OCI-LY3 (cell line): Measurements from ENCODE around the gene ILF2.

Experiments used
- H2AFZ ChIP-seq: fragments of 200-600, 300-600 bp; shearing (Covaris generic); 2 replicates; pipeline ENCODE4 v1.6.0; 2014; ENCODE audit warnings: antibody characterized with exemption, low read depth, low read length
- H3K27ac ChIP-seq: fragments of 200-600, 300-600 bp; sonication (generic); 2 replicates; pipeline ENCODE4 v1.5.1; 2014; ENCODE audit warnings: mild to moderate bottlenecking, low read length, moderate library complexity, mixed read lengths
- H3K27me3 ChIP-seq: fragments of 200-600, 300-600 bp; sonication (generic); 2 replicates; pipeline ENCODE4 v1.6.1; 2014; ENCODE audit warnings: low read depth, low read length, mixed read lengths
- H3K36me3 ChIP-seq: fragments of 200-600, 300-600 bp; sonication (generic); replicated peaks from 2 replicates; pipeline ENCODE3; 2014; ENCODE audit warnings: low read depth, low read length, mixed read lengths
- H3K4me1 ChIP-seq: fragments of 300-600, 200-600 bp; sonication (generic); 2 replicates; pipeline ENCODE4 v1.6.1; 2014; ENCODE audit warnings: low read length, mixed read lengths
- H3K4me2 ChIP-seq: fragments of 200-600, 300-600 bp; sonication (generic); 2 replicates; pipeline ENCODE4 v1.6.1; 2014; ENCODE audit warnings: low read length, mixed read lengths
- H3K4me3 ChIP-seq: fragments of 300-600, 200-600 bp; sonication (generic); 2 replicates; pipeline ENCODE4 v1.5.1; 2014; ENCODE audit warnings: antibody characterized with exemption, mild to moderate bottlenecking, low read length, moderate library complexity
- H3K79me2 ChIP-seq: fragments of 300-600, 200-600 bp; shearing (Covaris generic); 2 replicates; pipeline ENCODE4 v1.6.1; 2014; ENCODE audit warnings: mild to moderate bottlenecking, low read length, mixed read lengths
- H3K9ac ChIP-seq: fragments of 300-600, 200-600 bp; shearing (Covaris generic); 2 replicates; pipeline ENCODE4 v1.6.0; 2014; ENCODE audit warnings: mild to moderate bottlenecking, low read length, moderate library complexity
- H3K9me3 ChIP-seq: fragments of 200-600, 300-600 bp; shearing (Covaris generic); 2 replicates; pipeline ENCODE4 v1.6.1; 2014; ENCODE audit warnings: low read length, mixed read lengths; ENCODE audit not compliant: insufficient read depth
- H4K20me1 ChIP-seq: fragments of 200-600, 300-600 bp; sonication (generic); 2 replicates; pipeline ENCODE4 v1.6.1; 2016; ENCODE audit warnings: low read length, mixed read lengths; ENCODE audit not compliant: insufficient read depth
- EZH2phosphoT487 ChIP-seq: fragments of 200-600 bp; shearing (Covaris generic); IDR thresholded peaks from 2 replicates; pipeline ENCODE4 v1.6.1; 2018; ENCODE audit warnings: antibody characterized with exemption, mixed run types, low read depth
- TF ChIP-seq, protein P1 (sequence below): fragments of 200-600, 300-600 bp; sonication (generic); IDR thresholded peaks from 2 replicates; pipeline ENCODE4 v1.5.1; 2014; ENCODE audit warnings: antibody characterized with exemption, low read length, low read depth

ILF2 gene

DNA sequence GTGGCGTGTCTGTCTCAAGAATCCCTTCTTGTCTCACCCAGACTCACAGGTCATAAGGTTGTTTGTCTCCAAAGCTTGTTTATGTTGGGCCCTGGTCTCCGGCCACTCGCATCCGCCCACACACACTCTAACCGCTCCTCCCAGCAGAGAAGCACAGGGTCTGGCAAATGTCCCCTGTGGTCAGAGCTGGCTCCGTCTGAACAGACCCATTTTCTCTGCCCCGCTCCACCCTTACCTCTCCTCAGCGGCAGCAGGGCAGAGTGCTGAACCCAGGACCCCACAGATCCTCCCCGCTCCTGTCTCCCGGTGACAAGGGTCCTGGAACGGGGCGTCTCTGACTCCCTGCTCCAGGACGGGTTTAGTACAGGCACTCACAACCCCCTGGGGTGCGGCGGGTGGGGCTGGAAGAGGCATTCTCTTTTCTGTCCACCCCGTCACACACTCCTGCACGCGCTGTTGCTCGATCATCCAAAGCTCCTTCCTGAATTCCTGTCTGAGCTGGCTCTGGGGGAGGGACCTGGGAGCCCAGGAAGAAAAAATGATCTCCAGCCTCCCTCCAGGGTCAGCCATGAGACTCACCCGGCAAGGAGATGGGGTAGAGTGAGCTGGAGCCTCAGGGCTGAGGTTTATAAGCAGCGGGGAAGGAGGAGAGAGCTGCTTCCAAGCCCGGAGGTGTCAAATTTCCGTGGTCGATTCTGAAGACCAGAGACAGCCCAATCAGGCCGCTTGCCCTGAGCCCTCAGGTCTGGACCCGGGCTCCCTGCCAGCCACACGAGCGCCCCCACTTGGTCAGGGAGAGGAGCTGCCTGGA, 43.7 kb downstream of the ILF2 start, which contains the start of gene S100A13:
TSS of gene S100A13 (minus strand) at position 602 of the 811 bp plus-strand sequence. CDS start 1,033 bp downstream, outside the sequence.
- Histone ChIP-seq H4K20me1 (no peaks in the 10 kb centered on the region), H3K4me2 (peak within 1 kb of the TSS; percentile 81), H3K79me2 (no peaks in the 10 kb centered on the region), H3K36me3 (peaks cover 4% of the 10 kb centered on the region), H3K9ac (peak within 1 kb of the TSS; percentile 69), H3K27me3 (no peaks in the 10 kb centered on the region), H3K4me1 (peaks cover 34% of the 10 kb centered on the region), H3K4me3 (peak within 1 kb of the TSS; percentile 75), H2AFZ (peak within 1 kb of the TSS; percentile 49), H3K9me3 (no peaks in the 10 kb centered on the region), H3K27ac (peak within 1 kb of the TSS; percentile 5; the same call in 1 of the 2 replicates)
- TF ChIP-seq, protein P1, sequence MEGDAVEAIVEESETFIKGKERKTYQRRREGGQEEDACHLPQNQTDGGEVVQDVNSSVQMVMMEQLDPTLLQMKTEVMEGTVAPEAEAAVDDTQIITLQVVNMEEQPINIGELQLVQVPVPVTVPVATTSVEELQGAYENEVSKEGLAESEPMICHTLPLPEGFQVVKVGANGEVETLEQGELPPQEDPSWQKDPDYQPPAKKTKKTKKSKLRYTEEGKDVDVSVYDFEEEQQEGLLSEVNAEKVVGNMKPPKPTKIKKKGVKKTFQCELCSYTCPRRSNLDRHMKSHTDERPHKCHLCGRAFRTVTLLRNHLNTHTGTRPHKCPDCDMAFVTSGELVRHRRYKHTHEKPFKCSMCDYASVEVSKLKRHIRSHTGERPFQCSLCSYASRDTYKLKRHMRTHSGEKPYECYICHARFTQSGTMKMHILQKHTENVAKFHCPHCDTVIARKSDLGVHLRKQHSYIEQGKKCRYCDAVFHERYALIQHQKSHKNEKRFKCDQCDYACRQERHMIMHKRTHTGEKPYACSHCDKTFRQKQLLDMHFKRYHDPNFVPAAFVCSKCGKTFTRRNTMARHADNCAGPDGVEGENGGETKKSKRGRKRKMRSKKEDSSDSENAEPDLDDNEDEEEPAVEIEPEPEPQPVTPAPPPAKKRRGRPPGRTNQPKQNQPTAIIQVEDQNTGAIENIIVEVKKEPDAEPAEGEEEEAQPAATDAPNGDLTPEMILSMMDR, result 0 out of 2 replicates have a peak, but pooled peaks have one; percentile 96
- TF ChIP-seq EZH2phosphoT487, result no peak

DNA sequence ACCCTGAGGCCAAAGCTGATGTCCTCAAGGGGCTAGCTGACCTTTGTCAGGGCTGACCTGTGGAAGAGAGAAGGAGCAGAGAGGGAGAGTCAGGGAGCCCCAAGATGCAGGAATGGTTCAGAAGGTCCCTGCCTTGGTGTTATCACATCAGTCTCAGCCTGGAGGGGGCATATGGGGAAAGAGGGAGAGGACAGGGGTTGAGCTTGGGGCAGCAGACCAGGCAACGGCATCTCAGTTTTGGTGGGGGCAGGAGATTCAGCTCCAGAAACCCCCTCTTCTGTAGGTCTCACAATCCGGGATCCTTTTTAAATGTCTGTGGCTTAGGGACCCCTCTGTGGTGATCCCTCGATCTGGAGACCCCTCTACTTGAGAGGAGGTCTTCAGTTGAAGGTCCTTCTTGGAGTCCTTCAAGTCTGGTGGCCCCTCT, 44.3 kb downstream of the ILF2 start:
- Histone ChIP-seq H2AFZ (no peak overlapping the region), H3K9ac (peak overlapping the region; percentile 69), H3K27me3 (no peaks in the 10 kb centered on the region), H3K79me2 (no peaks in the 10 kb centered on the region), H3K9me3 (no peaks in the 10 kb centered on the region), H3K4me1 (peaks cover 34% of the 10 kb centered on the region), H4K20me1 (no peaks in the 10 kb centered on the region), H3K4me2 (peak overlapping the region; percentile 81), H3K4me3 (peak overlapping the region; percentile 75), H3K27ac (no peak overlapping the region), H3K36me3 (peaks cover 4% of the 10 kb centered on the region)
- TF ChIP-seq, protein P1, result no peak
- no peak for TF ChIP-seq EZH2phosphoT487

GRCh38 chr1:153624965-153625611, 45.7 kb downstream of the ILF2 start:
- no peak overlapping the region for H3K9ac ChIP-seq
- no peak for TF ChIP-seq EZH2phosphoT487
- TF ChIP-seq, protein P1, result no peak
- no peak overlapping the region for H3K27ac ChIP-seq
- no peaks in the 10 kb centered on the region for H3K9me3 ChIP-seq
- peaks cover 8% of the 10 kb centered on the region for H3K36me3 ChIP-seq
- no peaks in the 10 kb centered on the region for H4K20me1 ChIP-seq
- H2AFZ ChIP-seq, result no peak overlapping the region
- no peak overlapping the region for H3K4me2 ChIP-seq
- H3K4me1 ChIP-seq, result peaks cover 34% of the 10 kb centered on the region
- H3K4me3 ChIP-seq, result no peak overlapping the region
- H3K79me2 ChIP-seq, result no peaks in the 10 kb centered on the region
- H3K27me3 ChIP-seq, result no peaks in the 10 kb centered on the region

DNA sequence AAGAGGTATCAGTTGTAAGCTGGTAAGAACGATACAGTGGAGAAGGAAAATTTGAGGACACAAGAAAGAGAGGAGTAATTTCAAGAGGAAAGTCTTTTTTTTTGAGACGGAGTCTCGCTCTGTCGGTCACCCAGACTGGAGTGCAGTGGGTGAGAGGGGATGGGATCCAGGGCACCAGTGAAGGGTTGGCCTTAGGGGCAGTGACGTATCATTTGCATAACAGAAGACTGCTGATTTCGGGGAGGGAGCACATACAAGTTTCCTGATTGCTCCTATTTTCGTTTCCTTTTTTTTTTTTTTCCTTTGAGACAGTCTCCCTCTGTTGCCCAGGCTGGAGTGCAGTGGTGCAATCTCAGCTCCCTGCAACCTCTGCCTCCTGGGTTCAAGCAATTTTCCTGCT, 47.7 kb downstream of the ILF2 start:
- no peaks in the 10 kb centered on the region for H3K79me2 ChIP-seq
- TF ChIP-seq, protein P1, result no peak
- TF ChIP-seq EZH2phosphoT487, result no peak
- H3K9me3 ChIP-seq, result no peaks in the 10 kb centered on the region
- no peak overlapping the region for H3K4me3 ChIP-seq
- H2AFZ ChIP-seq, result no peak overlapping the region
- H3K4me1 ChIP-seq, result peaks cover 34% of the 10 kb centered on the region
- no peak overlapping the region for H3K27ac ChIP-seq
- H3K9ac ChIP-seq, result no peak overlapping the region
- peak overlapping the region; percentile 19 for H3K4me2 ChIP-seq
- H3K27me3 ChIP-seq, result no peaks in the 10 kb centered on the region
- peaks cover 16% of the 10 kb centered on the region for H3K36me3 ChIP-seq
- no peaks in the 10 kb centered on the region for H4K20me1 ChIP-seq
